GM18951 (cell line): ENCODE results near the gene SETD6.

Experiments used
- POLR2A ChIP-seq: IDR thresholded peaks from 4 replicates; pipeline ENCODE4 v1.6.1; 2011; ENCODE audit warnings: mild to moderate bottlenecking; ENCODE audit not compliant: insufficient read length, insufficient read depth; ENCODE audit errors: extremely low read depth
- in situ Hi-C: fragments of 300-500 bp; cut with MboI; formaldehyde crosslinking; loops from one replicate; pipeline ENCODE4 v1.12.0; 2022; ENCODE audit warnings: low sequenced_read_pairs, mixed read lengths, inconsistent platforms; ENCODE audit not compliant: unreplicated experiment

SETD6 gene, protein sequence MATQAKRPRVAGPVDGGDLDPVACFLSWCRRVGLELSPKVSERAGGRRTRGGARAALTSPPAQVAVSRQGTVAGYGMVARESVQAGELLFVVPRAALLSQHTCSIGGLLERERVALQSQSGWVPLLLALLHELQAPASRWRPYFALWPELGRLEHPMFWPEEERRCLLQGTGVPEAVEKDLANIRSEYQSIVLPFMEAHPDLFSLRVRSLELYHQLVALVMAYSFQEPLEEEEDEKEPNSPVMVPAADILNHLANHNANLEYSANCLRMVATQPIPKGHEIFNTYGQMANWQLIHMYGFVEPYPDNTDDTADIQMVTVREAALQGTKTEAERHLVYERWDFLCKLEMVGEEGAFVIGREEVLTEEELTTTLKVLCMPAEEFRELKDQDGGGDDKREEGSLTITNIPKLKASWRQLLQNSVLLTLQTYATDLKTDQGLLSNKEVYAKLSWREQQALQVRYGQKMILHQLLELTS

DNA sequence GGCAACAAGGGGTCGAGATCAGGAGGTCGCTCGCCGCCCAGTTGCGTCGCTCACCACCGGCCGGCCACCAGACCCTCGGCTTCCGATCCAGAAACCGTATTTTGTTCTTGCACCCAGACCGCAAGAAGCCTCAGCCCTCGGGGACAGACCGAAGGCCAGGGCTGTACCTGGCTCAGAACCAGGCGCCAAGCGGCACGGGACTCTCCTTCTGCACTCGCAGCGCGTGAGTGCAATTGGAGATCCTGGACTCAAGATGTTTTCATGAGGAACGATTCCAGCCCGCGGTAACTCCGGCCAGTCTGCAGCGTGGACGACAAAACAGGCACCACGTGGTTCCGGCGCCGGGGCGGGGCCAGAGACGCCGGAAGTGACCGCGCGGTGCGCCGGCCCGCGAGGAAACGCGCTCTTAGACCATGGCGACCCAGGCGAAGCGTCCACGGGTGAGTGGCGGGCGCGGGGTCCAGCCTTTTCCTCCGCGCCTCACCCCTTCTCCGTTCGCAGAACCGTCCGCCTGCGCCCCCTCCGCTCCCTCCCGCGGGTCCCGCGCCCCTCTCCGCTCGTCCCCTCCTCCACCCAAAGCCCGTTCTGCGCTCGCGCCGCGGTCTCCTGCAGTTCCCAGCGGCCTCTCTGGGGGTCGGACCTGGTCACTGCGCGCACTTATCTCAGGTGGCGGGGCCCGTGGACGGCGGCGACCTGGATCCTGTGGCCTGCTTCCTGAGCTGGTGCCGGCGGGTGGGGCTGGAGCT lies at the start of gene SETD6:
SETD6 (plus strand) TSS at position 393 of the 746 bp plus-strand sequence; CDS start at position 414, 21 bp downstream.
- peak; percentile 53 for TF ChIP-seq POLR2A
- in situ Hi-C loops: no loop called here

DNA sequence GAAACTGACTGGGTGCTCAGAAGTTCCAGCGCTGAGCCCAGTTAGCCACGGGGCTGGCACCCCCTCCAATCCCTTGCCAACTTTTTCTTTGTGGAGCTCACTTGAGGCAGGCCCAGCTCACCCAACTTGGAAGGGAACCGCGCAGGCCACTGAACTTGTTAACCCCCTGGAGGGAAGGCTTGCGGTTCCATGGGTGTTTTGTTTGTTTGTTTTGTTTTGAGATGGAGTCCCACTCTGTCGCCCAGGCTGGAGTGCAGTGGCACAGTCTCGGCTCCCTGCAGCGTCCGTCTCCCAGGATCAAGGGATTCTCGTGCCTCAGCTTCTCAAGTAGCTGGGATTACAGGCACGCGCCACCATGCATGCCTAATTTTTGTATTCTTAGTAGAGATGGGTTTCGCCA lies 49.5 kb upstream of the SETD6 start:
- no peak for TF ChIP-seq POLR2A
- in situ Hi-C loops: no loop called here

DNA sequence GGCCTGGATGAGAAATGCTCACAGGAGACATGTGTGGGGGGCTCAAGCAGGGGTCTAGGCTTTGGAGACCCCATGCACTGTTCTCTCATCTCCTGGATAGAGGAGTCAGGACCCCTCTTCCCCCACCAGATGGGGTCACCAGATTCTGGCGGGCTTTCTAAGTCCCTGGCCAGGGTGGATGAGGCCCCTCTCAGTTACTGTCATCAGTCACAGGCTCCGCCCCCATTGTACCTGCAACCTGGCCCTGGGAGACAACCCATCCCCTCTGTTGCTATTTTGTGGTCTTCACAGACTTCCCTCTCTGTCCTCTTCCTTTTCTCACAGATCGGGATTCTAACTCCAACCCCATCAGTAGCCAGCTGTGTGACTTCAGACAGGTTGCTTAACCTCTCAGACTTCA lies 48.9 kb upstream of the SETD6 start:
- no peak for TF ChIP-seq POLR2A

DNA sequence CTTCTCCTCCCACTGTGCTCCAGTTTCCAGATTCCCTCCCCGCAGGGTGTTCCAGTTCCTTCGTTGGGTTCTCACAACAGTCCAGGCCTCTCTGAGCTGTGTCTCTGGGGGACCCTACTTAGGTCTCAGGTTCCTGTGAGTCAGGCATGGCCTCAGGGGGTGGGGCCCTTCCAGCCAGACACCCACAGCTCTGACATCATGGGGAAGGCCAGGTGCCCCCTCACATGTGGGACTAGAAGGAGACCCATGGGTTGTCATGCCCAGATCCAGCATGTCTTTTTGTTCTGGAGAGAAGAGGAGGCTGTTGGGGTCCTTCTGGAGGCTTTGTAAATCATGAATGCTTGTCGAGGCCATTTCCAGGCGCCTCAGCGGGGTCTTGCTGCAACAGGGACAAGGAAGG lies 47.4 kb upstream of the SETD6 start:
- in situ Hi-C loops: no loop called here
- no peak for TF ChIP-seq POLR2A

More for the DNA sequence above, 48.9 kb upstream of the SETD6 start:
- in situ Hi-C loops: no loop called here

DNA sequence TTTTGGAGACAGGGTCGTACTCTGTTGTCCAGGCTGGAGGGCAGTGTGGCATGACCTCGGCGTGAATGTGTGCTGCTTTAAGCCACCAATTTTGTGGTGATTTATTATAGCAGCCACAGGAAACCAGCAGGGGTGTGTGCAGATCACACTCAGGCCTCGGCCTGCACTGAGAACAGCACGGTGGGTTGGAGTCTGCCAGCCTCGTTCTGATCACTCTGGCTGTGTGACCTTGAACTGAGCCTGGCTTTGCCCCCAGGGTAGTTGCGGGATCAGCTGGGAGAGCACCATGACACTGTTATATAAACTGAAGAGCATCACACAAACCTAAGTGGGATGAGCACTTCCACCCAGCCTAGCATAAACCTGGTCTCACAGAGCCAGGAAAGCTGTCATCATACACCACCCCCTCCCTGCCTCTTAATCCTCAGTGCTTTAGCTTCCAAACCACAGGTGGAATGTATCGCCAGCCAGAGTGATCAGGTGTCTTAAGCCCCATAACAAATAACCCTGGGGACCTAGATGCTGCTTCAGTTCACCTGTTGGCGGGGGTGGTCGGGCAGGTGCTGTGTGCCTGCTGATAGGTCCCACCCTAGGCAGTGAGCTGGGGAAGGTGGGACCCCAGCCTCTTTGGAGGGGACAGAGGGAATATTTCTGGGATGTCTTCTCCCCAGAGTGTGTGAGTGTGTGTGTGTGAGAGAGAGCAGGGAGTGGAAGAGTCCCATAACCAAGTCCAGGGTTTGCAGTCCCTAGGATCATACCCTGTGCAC lies 43.9 kb upstream of the SETD6 start:
- no peak for TF ChIP-seq POLR2A
- in situ Hi-C loops: no loop called here

DNA sequence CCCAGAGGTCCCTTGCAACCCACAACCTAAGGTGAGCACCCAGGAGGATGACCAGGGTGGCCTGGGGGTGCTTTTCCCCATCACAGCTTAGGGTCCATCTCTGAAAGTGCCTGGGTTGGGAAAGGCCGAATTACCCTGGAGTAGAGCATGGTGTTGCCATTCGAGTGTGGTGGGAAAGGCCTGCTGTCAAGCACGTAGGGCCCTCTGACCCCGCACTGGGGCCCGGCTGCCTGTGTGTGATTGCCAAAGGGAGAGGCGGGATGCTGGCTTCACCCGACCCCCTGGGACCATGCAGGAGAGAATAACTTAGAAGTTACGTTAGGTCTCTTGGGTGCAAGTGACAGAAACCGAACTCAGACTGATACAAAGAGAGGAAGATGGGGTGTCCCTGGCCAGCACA lies 43.1 kb upstream of the SETD6 start:
- in situ Hi-C loops: no loop called here
- TF ChIP-seq POLR2A: no peak

DNA sequence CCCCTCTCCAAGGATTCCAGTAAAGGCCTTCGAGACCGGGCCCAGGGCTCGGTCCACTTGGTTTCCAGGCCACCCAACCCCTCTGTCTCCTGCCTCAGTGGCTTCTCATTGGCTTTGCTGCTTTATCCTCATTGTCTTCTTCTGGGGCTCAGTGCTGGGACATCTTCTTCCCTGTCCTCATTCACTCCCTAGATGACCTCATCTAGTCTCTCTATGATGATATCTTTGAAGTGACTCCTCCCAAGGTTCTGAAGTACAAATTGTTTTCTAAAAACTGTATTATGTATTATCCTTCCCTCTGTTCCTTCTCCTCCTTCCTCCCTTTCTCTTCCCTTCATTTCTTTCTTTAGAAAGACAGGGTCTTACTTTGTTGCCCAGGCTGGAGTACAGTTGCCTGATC lies 42.5 kb upstream of the SETD6 start:
- TF ChIP-seq POLR2A: no peak
- in situ Hi-C loops: no loop called here

DNA sequence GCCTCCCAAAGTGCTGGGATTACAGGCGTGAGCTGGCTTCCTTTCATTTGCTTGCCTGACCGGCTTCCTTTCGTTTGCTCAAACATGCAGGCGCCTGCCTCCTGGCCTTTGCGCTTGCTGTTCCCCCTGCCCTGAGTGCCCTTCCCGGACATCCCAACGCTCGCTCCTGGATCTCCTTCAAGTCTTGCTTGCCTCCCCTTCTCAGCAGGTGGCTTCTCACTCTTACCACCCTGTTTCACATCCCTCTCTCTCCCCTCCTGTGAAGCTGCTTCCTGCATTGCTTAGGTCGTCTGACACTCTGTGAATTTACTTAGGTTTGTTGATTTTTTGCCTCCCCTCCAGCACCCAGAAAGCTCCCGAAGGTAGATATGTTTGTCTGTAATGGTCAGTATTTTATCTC lies 41.0 kb upstream of the SETD6 start:
- in situ Hi-C loops: no loop called here
- TF ChIP-seq POLR2A: no peak

DNA sequence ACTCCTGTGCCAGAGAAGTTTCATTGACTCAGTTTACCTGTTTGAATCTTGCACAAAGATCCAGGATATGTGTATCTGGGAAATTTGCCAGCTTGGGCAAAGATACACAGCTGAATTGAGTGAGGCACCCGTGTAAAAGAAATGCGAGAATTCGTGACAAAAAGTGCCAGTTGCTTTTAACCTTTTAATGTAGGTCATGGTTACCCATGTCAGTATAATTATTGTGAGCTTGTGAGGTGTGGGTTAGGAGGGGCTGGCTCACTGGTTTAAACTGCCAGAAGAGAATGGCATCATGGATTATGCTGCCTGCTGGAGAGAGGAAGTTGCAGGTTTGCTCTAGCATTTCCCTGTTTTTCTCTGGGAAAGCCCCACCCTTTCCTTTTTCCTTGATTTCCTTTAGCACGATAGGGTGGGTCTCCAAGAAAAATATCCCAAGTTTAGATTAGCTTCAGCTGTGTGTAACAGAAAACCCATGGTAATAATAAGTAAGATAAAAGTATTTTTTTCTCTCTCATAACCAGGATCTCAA lies 40.2 kb upstream of the SETD6 start:
- in situ Hi-C loops: loop anchor here (25.0 kb wide), 1 partner anchor 463 kb away; the partner anchor contains the start of genes USB1 and ZNF319
- TF ChIP-seq POLR2A: no peak

DNA sequence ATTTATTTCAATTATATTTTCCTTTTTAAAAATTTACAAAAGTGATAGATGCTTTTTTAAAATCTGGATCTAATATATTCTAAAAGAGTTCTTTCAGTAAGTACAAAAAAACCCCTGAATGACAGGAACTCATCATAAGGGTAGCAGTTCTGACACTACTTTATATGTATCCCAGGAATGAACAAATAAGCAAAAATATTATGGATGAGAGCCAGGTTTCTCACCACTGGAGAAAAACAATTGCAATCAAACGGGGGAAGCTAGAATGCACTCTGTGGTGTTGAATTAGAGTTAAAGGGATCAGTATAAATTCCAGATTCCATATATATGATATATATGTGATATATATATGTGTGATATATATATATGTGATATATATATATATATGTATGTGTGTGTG lies 38.5 kb upstream of the SETD6 start:
- no peak for TF ChIP-seq POLR2A
- in situ Hi-C loops: loop anchor here (25.0 kb wide), 1 partner anchor 464 kb away; the partner anchor contains the start of genes USB1 and ZNF319

DNA sequence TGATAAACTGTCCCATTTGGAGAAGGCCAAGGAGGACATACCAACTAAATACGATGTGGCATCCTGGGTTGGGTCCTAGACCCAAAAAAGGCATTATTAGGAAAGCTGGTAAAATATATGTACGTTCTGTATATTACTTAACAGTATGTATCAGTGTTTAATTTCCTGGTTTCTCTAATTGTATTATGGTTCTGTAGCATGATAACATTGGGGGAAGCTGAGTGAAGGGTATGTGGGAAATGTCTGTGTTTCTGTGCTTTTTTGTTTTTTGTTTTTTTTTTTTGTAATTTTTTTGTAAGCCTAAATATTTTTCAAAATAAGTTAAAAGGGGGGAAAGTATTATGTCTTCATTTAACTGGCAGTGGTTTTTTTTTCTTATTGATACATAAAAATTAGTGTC lies 36.9 kb upstream of the SETD6 start:
- TF ChIP-seq POLR2A: no peak
- in situ Hi-C loops: loop anchor here (25.0 kb wide), 1 partner anchor 466 kb away; the partner anchor contains the start of genes USB1 and ZNF319

DNA sequence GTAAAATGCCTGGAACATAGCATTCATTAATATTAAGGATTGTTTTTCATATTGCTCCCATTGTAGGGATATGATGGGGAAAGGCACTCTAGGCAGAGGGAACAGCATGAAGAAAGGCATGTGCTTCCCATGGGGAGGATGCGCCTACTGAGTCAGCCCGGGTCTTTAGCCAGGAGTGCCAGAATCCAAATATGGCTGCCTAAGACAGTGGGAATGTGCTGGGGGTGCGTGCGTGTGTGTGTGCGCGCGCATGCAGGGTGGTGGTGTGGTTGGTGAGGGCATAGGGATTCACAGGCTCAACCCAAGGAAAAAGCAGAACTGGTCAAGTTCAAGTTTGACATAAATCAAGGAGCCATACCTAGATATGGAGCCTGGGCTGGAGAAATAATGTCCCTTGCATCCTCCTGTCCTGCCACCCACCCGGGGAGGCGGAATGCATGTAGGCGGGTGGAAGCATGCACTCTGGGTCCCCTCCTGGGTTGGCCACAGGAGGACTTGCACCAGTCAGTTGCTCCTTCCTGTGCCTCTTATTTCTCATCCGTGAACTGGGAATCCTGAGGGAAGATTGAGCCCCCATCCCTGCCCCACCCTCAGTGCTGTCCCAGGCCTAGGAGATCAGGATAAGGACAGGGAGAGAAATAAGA lies 34.0 kb upstream of the SETD6 start:
- in situ Hi-C loops: loop anchor here (25.0 kb wide), 1 partner anchor 469 kb away; the partner anchor contains the start of genes USB1 and ZNF319
- TF ChIP-seq POLR2A: no peak

DNA sequence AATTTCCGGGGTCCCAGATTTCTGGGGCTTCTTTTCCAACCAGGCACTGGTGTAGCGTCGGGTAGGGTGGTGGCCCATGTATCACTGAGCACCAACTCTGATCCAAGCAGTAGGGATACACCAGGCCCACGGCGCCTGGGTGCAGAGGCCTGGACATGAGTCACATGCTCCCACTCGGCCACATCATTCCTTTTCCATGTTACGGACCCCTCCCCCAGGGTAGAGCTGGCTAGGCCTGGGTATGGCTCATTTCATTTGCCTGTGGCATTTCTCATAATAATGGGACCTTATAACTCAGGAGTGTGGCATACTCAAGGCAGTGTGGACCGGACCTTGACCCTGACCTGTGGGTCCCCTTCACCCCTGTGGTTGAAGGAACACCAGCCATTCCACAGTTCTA lies 33.4 kb upstream of the SETD6 start:
- no peak for TF ChIP-seq POLR2A
- in situ Hi-C loops: loop anchor here (25.0 kb wide), 1 partner anchor 470 kb away; the partner anchor contains the start of genes USB1 and ZNF319
